CD4-positive, alpha-beta T cell (primary cell): ENCODE results near the gene GLP2R. TPM values are rescaled to one million over a fixed set of nuclear protein-coding genes. Genes with fewer than 3 reads are reported as not detected.

Source experiments
- ATAC-seq: fragments of 200-7000 bp; cut with Tn5 transposase; one replicate; pipeline ENCODE4 v1.10.0; 2022; ENCODE audit warnings: mild to moderate bottlenecking; ENCODE audit not compliant: poor library complexity
- CTCF ChIA-PET: fragments of 350-600 bp; sonication (Branson Sonifier 250); formaldehyde crosslinking; loops from one replicate; lab custom pipeline; 2021; ENCODE audit warnings: antibody characterized with exemption, inconsistent platforms; lab: Charles Lee
- POLR2A ChIA-PET: fragments of 350-600 bp; sonication (Branson Sonifier 250); formaldehyde crosslinking; loops from one replicate; lab custom pipeline; 2021; ENCODE audit warnings: antibody characterized with exemption, inconsistent platforms; lab: Charles Lee
- DNase-seq, 14 experiments: peaks; one replicate each; pipeline ENCODE4 v3.0.0-alpha.2; 2013 to 2020; ENCODE audit warnings: mixed read lengths in 2 of 14
- H3K27ac ChIP-seq, 2 donors: one replicate each; pipeline versions ENCODE4 v1.5.1 to v1.7.0; 2013; ENCODE audit warnings: low read length in 2 of 2, low read depth in 1 of 2, mild to moderate bottlenecking in 1 of 2
- H3K27me3 ChIP-seq, 2 experiments: 1 replicate in 1 of 2; 2 replicates in 1 of 2; pipeline versions ENCODE4 v1.6.1 to v1.7.0; 2013; ENCODE audit warnings: low read length in 2 of 2, control low read depth in 1 of 2, mild to moderate bottlenecking in 1 of 2, moderate library complexity in 1 of 2; ENCODE audit not compliant: insufficient read depth in 2 of 2, control insufficient read depth in 1 of 2
- H3K36me3 ChIP-seq: one replicate; pipeline ENCODE4 v1.6.1; 2013; ENCODE audit warnings: low read length, control low read depth; ENCODE audit not compliant: insufficient read depth
- H3K4me1 ChIP-seq: one replicate; pipeline ENCODE4 v1.6.1; 2013; ENCODE audit warnings: low read length, control low read depth; ENCODE audit not compliant: insufficient read depth
- H3K4me3 ChIP-seq: one replicate; pipeline ENCODE4 v1.5.1; 2013; ENCODE audit warnings: mild to moderate bottlenecking, low read length, moderate library complexity
- H3K9me3 ChIP-seq, 2 experiments: 1 replicate in 1 of 2; 2 replicates in 1 of 2; pipeline versions ENCODE4 v1.6.1 to v1.7.0; 2013; ENCODE audit warnings: low read length in 2 of 2, mild to moderate bottlenecking in 2 of 2, control low read depth in 1 of 2, moderate library complexity in 1 of 2; ENCODE audit not compliant: control insufficient read depth in 1 of 2, insufficient read depth in 1 of 2
- H3K27ac Mint-ChIP-seq: one replicate; pipeline ENCODE4 v1.8.0; 2020; ENCODE audit warnings: mixed read lengths
- H3K27me3 Mint-ChIP-seq: one replicate; pipeline ENCODE4 v1.8.0; 2021; ENCODE audit warnings: mixed read lengths
- H3K36me3 Mint-ChIP-seq: one replicate; pipeline ENCODE4 v1.8.0; 2021; ENCODE audit warnings: low read depth, mixed read lengths
- H3K4me1 Mint-ChIP-seq: one replicate; pipeline ENCODE4 v1.8.0; 2021; ENCODE audit warnings: low read depth, mixed read lengths
- H3K4me3 Mint-ChIP-seq: one replicate; pipeline ENCODE4 v1.8.0; 2020; ENCODE audit warnings: mild to moderate bottlenecking, mixed read lengths
- H3K9me3 Mint-ChIP-seq: one replicate; pipeline ENCODE4 v1.8.0; 2020; ENCODE audit warnings: mixed read lengths
- intact Hi-C, 2 experiments: fragments of 100-400 bp; cut with DNase I in 1 of 2; cut with micrococcal nuclease in 1 of 2; formaldehyde crosslinking; loops; one replicate each; pipeline versions ENCODE4 v1.15.1 to v1.9.0; 2023 to 2025; cut with DNase I, micrococcal nuclease
- polyA plus RNA-seq, 2 donors: library from polyadenylated mRNA; unstranded; fragments of 120-200 nt; gene quantifications; one replicate each; pipeline ENCODE4 v1.2.1, GENCODE V29; 2013
- total RNA-seq, 174 experiments: library from RNA in 2 of 174; stranded (reverse) in 2 of 174; gene quantifications; one replicate each; pipeline ENCODE4 v1.2.3 and lab custom pipeline; 2021 to 2026
- TF ChIP-seq, protein P1 (sequence below): fragments of 200-600 bp; IDR thresholded peaks from one replicate; pipeline ENCODE4 v1.8.0; 2022; ENCODE audit warnings: antibody characterized with exemption, mild to moderate bottlenecking

GLP2R gene, protein sequence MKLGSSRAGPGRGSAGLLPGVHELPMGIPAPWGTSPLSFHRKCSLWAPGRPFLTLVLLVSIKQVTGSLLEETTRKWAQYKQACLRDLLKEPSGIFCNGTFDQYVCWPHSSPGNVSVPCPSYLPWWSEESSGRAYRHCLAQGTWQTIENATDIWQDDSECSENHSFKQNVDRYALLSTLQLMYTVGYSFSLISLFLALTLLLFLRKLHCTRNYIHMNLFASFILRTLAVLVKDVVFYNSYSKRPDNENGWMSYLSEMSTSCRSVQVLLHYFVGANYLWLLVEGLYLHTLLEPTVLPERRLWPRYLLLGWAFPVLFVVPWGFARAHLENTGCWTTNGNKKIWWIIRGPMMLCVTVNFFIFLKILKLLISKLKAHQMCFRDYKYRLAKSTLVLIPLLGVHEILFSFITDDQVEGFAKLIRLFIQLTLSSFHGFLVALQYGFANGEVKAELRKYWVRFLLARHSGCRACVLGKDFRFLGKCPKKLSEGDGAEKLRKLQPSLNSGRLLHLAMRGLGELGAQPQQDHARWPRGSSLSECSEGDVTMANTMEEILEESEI
- total RNA-seq (not detected), total RNA-seq (lab: John Stamatoyannopoulos, UW) (0 to 0.29 (median 0) reads per million in 172 experiments)
- not detected for polyA plus RNA-seq (2013, experiment 1 of 2)
- 0.01 TPM for polyA plus RNA-seq (2013, experiment 2 of 2)

DNA sequence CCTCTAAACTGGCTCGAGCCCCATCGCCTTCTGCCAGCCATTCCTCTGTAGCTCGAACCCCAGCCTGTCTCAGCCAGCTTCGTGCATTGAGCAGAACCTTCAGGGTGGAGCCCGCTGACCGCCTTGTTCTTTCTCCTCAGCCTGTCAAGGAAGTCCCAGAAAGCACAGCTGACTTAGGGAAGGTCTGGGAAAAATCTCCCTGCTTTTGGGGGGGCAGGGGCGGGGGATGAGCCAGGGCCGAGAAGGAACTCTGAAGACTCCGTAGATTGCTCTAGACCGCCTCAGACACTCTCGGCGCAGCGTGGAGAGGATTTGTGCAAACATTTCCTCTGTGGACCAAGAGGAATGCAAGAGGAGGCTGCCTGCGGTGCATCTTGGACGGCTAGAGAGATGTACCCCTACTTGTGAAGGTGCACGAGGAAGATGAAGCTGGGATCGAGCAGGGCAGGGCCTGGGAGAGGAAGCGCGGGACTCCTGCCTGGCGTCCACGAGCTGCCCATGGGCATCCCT lies at the start of gene GLP2R:
Gene GLP2R, plus strand, starts transcription at position 284 of the 510 bp plus-strand sequence. Its CDS starts 140 bp downstream, at position 424.
- Mint-ChIP-seq H3K4me1 (no peaks in the 10 kb centered on the region), H3K4me3 (no peak within 1 kb of the TSS), H3K27me3 (peaks cover under 1% of the 10 kb centered on the region), H3K36me3 (no peaks in the 10 kb centered on the region), H3K27ac (no peak within 1 kb of the TSS), H3K9me3 (no peaks in the 10 kb centered on the region)
- ATAC-seq (no peak), DNase-seq (no peak)
- TF ChIP-seq, protein P1, sequence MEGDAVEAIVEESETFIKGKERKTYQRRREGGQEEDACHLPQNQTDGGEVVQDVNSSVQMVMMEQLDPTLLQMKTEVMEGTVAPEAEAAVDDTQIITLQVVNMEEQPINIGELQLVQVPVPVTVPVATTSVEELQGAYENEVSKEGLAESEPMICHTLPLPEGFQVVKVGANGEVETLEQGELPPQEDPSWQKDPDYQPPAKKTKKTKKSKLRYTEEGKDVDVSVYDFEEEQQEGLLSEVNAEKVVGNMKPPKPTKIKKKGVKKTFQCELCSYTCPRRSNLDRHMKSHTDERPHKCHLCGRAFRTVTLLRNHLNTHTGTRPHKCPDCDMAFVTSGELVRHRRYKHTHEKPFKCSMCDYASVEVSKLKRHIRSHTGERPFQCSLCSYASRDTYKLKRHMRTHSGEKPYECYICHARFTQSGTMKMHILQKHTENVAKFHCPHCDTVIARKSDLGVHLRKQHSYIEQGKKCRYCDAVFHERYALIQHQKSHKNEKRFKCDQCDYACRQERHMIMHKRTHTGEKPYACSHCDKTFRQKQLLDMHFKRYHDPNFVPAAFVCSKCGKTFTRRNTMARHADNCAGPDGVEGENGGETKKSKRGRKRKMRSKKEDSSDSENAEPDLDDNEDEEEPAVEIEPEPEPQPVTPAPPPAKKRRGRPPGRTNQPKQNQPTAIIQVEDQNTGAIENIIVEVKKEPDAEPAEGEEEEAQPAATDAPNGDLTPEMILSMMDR: no peak
- Histone ChIP-seq H3K4me1 (no peaks in the 10 kb centered on the region), H3K27me3 (peaks cover 0 to 7% of the 10 kb centered on the region in 2 experiments), H3K9me3 (peaks cover 0 to 10% of the 10 kb centered on the region in 2 experiments), H3K27ac (no peak within 1 kb of the TSS), H3K36me3 (no peaks in the 10 kb centered on the region), H3K4me3 (no peak within 1 kb of the TSS)
- CTCF ChIA-PET: no interaction called here
- POLR2A ChIA-PET: no interaction called here
- intact Hi-C loops: no loop called here

DNA sequence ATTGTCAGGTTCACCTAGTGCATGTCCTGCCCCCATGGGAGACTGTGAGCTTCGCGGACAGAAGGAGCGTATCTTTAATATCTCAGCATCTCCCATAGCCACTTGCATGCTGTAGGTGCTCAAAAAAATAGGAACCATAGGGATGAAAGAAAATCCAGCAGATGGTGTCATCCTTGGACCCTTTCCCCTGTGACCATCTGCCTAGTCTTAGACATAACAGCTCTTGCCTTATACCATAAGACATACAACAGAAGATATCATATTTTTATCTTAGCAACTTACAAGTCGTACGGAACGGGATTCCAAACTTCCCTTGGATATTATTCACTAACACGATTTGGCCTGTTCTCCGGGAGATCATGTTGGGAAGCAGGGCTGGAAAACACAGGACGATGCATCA lies 48.8 kb upstream of the GLP2R start:
- Histone ChIP-seq H3K9me3 (no peaks in the 10 kb centered on the region), H3K4me1 (no peaks in the 10 kb centered on the region), H3K4me3 (no peak overlapping the region), H3K27me3 (peaks cover 0 to 5% of the 10 kb centered on the region in 2 experiments), H3K27ac (no peak overlapping the region), H3K36me3 (no peaks in the 10 kb centered on the region)
- intact Hi-C loops: no loop called here
- CTCF ChIA-PET: no interaction called here
- Mint-ChIP-seq H3K36me3 (no peaks in the 10 kb centered on the region), H3K4me1 (no peaks in the 10 kb centered on the region), H3K27ac (no peak overlapping the region), H3K4me3 (no peak overlapping the region), H3K27me3 (peaks cover 27% of the 10 kb centered on the region), H3K9me3 (no peaks in the 10 kb centered on the region)
- TF ChIP-seq, protein P1: no peak
- no peak for ATAC-seq
- POLR2A ChIA-PET: no interaction called here
- no peak for DNase-seq

DNA sequence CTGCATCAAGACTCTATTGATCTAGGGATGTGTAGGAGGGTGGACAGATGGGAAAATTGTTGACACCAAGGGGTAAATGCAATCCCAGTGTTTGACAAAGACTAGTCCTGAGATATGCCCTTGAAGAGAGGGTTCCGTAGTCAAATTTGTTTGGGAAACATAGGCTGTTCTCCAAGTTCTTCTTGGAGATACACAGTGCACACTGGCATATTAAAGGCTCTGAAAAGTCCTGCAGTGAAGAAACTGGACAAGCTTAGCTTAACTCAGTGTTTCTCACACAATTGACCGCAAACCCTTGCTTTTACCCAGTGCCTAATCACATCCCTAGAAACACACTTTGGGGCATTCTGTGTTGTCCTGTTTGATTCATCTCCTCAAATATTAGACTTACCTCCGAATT lies 45.2 kb upstream of the GLP2R start:
- no peaks in the 10 kb centered on the region for H3K4me1 ChIP-seq
- ChIA-PET POLR2A (no interaction called here), CTCF (no interaction called here)
- intact Hi-C loops: no loop called here
- no peaks in the 10 kb centered on the region for H3K9me3 ChIP-seq
- Mint-ChIP-seq H3K27me3 (peaks cover 38% of the 10 kb centered on the region), H3K27ac (no peak overlapping the region), H3K4me3 (no peak overlapping the region), H3K9me3 (no peaks in the 10 kb centered on the region), H3K4me1 (no peaks in the 10 kb centered on the region), H3K36me3 (no peaks in the 10 kb centered on the region)
- H3K4me3 ChIP-seq: no peak overlapping the region
- peaks cover 5% of the 10 kb centered on the region in 2 experiments for H3K27me3 ChIP-seq
- H3K27ac ChIP-seq: no peak overlapping the region
- no peak for DNase-seq
- H3K36me3 ChIP-seq: no peaks in the 10 kb centered on the region
- TF ChIP-seq, protein P1: no peak
- no peak for ATAC-seq
